Immature natural killer cell (primary cell): ENCODE measurements around the gene JARID2. TPM values are rescaled to one million over a fixed set of nuclear protein-coding genes. Genes with fewer than 3 reads are reported as not detected.

ENCODE experiments used
- DNase-seq, 3 donors: peaks; one replicate each; pipeline ENCODE4 v3.0.0; 2022; ENCODE audit warnings: mixed read lengths in 1 of 3
- H3K27ac Mint-ChIP-seq, 6 donors: one replicate each; pipeline ENCODE4 v1.8.0; 2020; ENCODE audit warnings: mixed read lengths in 6 of 6, mild to moderate bottlenecking in 5 of 6, inconsistent platforms in 4 of 6, moderate library complexity in 3 of 6
- H3K27me3 Mint-ChIP-seq, 3 donors: one replicate each; pipeline ENCODE4 v1.8.0; 2020 to 2021; ENCODE audit warnings: low read depth in 3 of 3, mild to moderate bottlenecking in 3 of 3, mixed read lengths in 3 of 3, moderate library complexity in 3 of 3, inconsistent platforms in 1 of 3
- H3K36me3 Mint-ChIP-seq, 3 donors: one replicate each; pipeline ENCODE4 v1.8.0; 2020; ENCODE audit warnings: mixed read lengths in 3 of 3, inconsistent platforms in 2 of 3, mild to moderate bottlenecking in 2 of 3
- H3K4me1 Mint-ChIP-seq, 2 donors: one replicate each; pipeline ENCODE4 v1.8.0; 2020; ENCODE audit warnings: inconsistent platforms in 2 of 2, mild to moderate bottlenecking in 2 of 2, mixed read lengths in 2 of 2, moderate library complexity in 1 of 2
- H3K4me3 Mint-ChIP-seq, 5 donors: one replicate each; pipeline ENCODE4 v1.8.0; 2020; ENCODE audit warnings: mild to moderate bottlenecking in 5 of 5, mixed read lengths in 5 of 5, inconsistent platforms in 3 of 5, moderate library complexity in 3 of 5
- H3K9me3 Mint-ChIP-seq, 6 donors: one replicate each; pipeline ENCODE4 v1.8.0; 2020; ENCODE audit warnings: mild to moderate bottlenecking in 6 of 6, mixed read lengths in 6 of 6, inconsistent platforms in 4 of 6, moderate library complexity in 3 of 6
- polyA plus RNA-seq, 3 donors: library from polyadenylated mRNA; unstranded; fragments of 300-500 nt; fragmentation: Illumina TruSeq; gene quantifications; one replicate each; pipeline ENCODE4 v1.2.3, GENCODE V29; 2021

JARID2 gene
- polyA plus RNA-seq, 3 donors from 2014 or later: 4.3 to 26.1 (median 7.8) TPM

DNA sequence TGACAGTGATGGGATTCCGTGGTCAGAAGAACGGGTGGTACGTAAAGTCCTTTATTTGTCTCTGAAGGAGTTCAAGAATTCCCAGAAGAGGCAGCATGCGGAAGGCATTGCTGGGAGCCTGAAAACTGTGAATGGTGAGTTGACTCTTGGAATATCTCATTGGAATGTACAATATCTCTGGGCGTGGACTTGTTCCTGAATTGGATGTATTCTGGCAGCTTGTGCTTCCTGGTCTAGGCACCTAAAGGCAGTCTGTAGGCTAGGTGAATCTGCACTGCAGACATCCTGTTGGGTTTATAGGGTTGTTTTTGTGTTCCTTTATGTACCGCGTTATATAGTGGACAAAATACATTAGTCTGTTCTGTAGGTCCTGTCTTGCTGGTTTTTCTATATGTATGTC, 128.2 kb downstream of the JARID2 start:
- Mint-ChIP-seq H3K4me1 (peaks cover 47 to 50% of the 10 kb centered on the region in 2 donors), H3K27ac (no peak overlapping the region), H3K9me3 (no peaks in the 10 kb centered on the region), H3K4me3 (no peak overlapping the region), H3K27me3 (peaks cover 0 to 1% (median 0%) of the 10 kb centered on the region in 3 donors), H3K36me3 (peaks cover 0 to 5% (median 5%) of the 10 kb centered on the region in 3 donors)
- no peak for DNase-seq

DNA sequence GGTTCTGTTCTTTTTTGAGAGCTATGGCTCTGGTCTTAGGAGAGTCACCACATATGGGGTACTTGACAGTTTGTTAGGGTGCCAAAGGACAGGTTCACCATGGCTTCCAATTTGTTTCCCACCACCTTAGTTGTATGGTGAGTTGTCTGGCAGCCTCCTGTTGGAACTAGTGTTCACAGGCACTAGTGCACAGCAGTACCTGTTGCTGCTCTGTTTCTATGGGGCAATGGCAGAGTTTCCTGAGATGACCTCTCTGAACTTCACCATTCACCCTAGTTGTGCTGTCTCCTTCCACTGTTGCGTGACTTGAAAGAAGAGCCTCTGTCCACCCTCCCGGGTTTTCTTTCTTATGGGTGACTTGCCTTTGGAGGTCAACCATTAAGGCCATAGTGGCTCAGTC, 129.1 kb downstream of the JARID2 start:
- H3K27me3 Mint-ChIP-seq: peaks cover 0 to 1% (median 0%) of the 10 kb centered on the region in 3 donors
- H3K4me1 Mint-ChIP-seq: peaks cover 46 to 50% of the 10 kb centered on the region in 2 donors
- peak overlapping the region in 1 of 6 donors; percentile 24 for H3K27ac Mint-ChIP-seq

DNA sequence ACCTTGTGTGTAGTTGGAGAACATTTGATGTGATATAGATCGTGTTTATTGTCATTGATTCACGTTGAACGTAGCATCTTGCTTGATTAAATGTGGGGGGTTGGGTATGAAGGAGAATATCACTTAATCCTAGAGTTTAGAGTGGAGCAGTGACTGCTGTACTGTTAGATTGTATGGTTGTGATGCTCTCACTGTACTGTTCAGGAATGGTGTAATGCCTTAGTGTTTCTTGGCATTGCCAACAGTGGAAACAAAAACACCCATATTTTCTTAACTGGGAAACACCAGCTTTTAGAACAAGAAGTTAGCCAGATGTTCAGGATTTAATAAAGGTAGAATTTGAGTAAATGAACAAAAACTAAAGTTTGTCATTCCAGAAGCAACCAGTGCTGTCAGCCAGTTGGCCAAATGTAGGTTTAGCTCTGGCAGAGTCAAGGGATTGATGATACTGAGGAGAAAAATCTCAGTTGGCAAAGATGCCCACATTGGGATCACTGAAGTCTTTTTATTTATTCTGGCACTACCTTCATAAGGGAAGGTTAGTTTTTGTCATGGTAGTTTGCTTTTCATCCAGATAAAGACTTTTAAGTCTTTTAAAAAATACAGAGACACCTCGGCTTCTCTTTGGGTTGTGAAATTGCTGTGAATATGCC, 129.9 kb downstream of the JARID2 start:
- peaks cover 45 to 50% of the 10 kb centered on the region in 2 donors for H3K4me1 Mint-ChIP-seq
- peaks cover 0 to 1% (median 0%) of the 10 kb centered on the region in 3 donors for H3K27me3 Mint-ChIP-seq
- H3K27ac Mint-ChIP-seq: peak overlapping the region in 2 of 6 donors; percentile 19 to 56
- no peak overlapping the region for H3K4me3 Mint-ChIP-seq
- no peaks in the 10 kb centered on the region for H3K9me3 Mint-ChIP-seq
- H3K36me3 Mint-ChIP-seq: peaks cover 0 to 5% (median 5%) of the 10 kb centered on the region in 3 donors
- no peak for DNase-seq

More for the DNA sequence above, 129.1 kb downstream of the JARID2 start:
- no peak for DNase-seq
- Mint-ChIP-seq H3K4me3 (no peak overlapping the region), H3K9me3 (no peaks in the 10 kb centered on the region), H3K36me3 (peaks cover 0 to 5% (median 5%) of the 10 kb centered on the region in 3 donors)

- H3K27me3 Mint-ChIP-seq: peaks cover 0 to 1% (median 0%) of the 10 kb centered on the region in 3 donors
- peaks cover 0 to 5% (median 5%) of the 10 kb centered on the region in 3 donors for H3K36me3 Mint-ChIP-seq
- peaks cover 44 to 50% of the 10 kb centered on the region in 2 donors for H3K4me1 Mint-ChIP-seq
- DNase-seq: no peak
- H3K27ac Mint-ChIP-seq: peak overlapping the region in 2 of 6 donors; percentile 31 to 59
- no peaks in the 10 kb centered on the region for H3K9me3 Mint-ChIP-seq
- H3K4me3 Mint-ChIP-seq: no peak overlapping the region
Measured at GRCh38 chr6:15376900-15377487, 131.1 kb downstream of the JARID2 start.

DNA sequence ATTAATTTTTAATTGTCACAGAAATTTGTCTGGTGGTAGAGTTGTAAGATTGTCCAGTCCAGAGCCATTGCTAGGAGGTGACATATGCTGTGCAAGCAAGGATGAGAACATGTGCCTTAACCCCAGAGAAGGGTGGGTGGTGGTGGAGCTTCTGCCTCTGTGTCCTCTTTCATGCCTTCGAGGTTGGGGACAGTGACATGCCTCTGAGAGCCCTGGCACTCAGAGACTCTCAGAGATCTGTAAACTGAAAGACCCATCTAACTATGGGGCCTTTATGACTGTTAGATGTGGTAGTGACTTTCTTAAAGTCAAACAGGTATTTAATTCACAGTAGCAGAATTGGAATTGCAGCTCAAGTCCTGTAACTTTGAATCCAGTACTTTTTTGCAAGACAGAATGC, 132.4 kb downstream of the JARID2 start:
- H3K4me3 Mint-ChIP-seq: no peak overlapping the region
- H3K36me3 Mint-ChIP-seq: peaks cover 0 to 5% (median 5%) of the 10 kb centered on the region in 3 donors
- peaks cover 53 to 61% of the 10 kb centered on the region in 2 donors for H3K4me1 Mint-ChIP-seq
- H3K9me3 Mint-ChIP-seq: no peaks in the 10 kb centered on the region
- peaks cover 0 to 1% (median 0%) of the 10 kb centered on the region in 3 donors for H3K27me3 Mint-ChIP-seq
- DNase-seq: no peak
- no peak overlapping the region for H3K27ac Mint-ChIP-seq

DNA sequence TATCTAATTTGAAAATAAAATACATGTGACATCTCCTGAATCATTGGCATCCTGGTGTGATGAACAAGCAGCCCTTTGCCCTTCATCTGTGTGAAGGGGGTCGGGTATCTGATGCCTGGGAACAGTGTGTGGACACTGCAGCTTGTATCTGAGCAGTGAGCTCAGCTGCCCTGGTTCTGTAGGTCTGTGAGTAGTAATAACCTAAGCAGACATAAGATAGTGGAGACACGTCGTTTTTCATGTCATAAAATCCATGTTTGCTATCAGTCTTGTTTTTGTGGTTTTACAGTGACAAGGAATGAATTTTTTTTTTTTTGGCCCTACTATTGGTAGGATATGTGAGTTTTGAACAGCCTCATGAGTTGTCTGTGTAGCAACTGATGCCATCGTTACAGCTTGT, 133.0 kb downstream of the JARID2 start:
- no peak for DNase-seq
- peaks cover 56 to 66% of the 10 kb centered on the region in 2 donors for H3K4me1 Mint-ChIP-seq
- H3K9me3 Mint-ChIP-seq: no peaks in the 10 kb centered on the region
- H3K27ac Mint-ChIP-seq: peak overlapping the region in 1 of 6 donors; percentile 15
- H3K4me3 Mint-ChIP-seq: no peak overlapping the region
- peaks cover 0 to 3% (median 0%) of the 10 kb centered on the region in 3 donors for H3K27me3 Mint-ChIP-seq
- peaks cover 0 to 5% (median 5%) of the 10 kb centered on the region in 3 donors for H3K36me3 Mint-ChIP-seq

- Mint-ChIP-seq H3K4me3 (peak overlapping the region in 2 of 5 donors; percentile 2 to 12), H3K36me3 (peaks cover 0 to 5% (median 5%) of the 10 kb centered on the region in 3 donors), H3K9me3 (no peaks in the 10 kb centered on the region), H3K27ac (peak overlapping the region in 1 of 6 donors; percentile 45), H3K4me1 (peaks cover 66 to 79% of the 10 kb centered on the region in 2 donors), H3K27me3 (peaks cover 0 to 5% (median 0%) of the 10 kb centered on the region in 3 donors)
- DNase-seq: no peak
Measured at GRCh38 chr6:15380351-15380750, 134.5 kb downstream of the JARID2 start.

- Mint-ChIP-seq H3K27ac (peak overlapping the region in 3 of 6 donors; percentile 71 to 78 (median 74)), H3K4me1 (peaks cover 73 to 91% of the 10 kb centered on the region in 2 donors), H3K36me3 (peaks cover 0 to 2% (median 2%) of the 10 kb centered on the region in 3 donors), H3K27me3 (peaks cover 0 to 6% (median 0%) of the 10 kb centered on the region in 3 donors), H3K4me3 (no peak overlapping the region), H3K9me3 (no peaks in the 10 kb centered on the region)
- no peak for DNase-seq
Measured at GRCh38 chr6:15382089-15382488, 136.2 kb downstream of the JARID2 start.

- peaks cover 77 to 94% of the 10 kb centered on the region in 2 donors for H3K4me1 Mint-ChIP-seq
- H3K27ac Mint-ChIP-seq: no peak overlapping the region
- no peaks in the 10 kb centered on the region for H3K36me3 Mint-ChIP-seq
- H3K9me3 Mint-ChIP-seq: no peaks in the 10 kb centered on the region
- peaks cover 0 to 5% (median 0%) of the 10 kb centered on the region in 3 donors for H3K27me3 Mint-ChIP-seq
- H3K4me3 Mint-ChIP-seq: no peak overlapping the region
- DNase-seq: no peak
Measured at GRCh38 chr6:15382712-15383111, 136.8 kb downstream of the JARID2 start.

GRCh38 chr6:15384901-15385300, 139.0 kb downstream of the JARID2 start:
- Mint-ChIP-seq H3K4me3 (no peak overlapping the region), H3K4me1 (peaks cover 80 to 97% of the 10 kb centered on the region in 2 donors)

DNA sequence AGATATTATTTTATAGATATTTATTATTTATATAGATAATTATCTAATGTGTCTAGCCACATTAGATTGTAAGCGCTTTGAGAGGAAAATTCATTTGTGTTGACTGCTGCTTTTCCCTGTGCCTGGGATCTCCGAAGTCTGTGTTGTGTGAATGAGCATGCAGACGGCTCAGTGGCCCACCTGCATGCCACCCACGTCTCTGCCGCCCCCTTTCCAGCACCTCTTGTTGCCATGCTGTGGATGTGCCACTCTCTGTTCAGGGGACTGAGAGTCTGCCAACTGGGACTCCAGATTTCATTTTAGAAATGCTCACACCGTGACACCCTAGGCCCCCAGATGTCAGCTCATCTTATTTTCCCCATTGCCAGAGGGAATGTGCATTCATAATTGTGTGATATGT, 139.7 kb downstream of the JARID2 start:
- Mint-ChIP-seq H3K27ac (peak overlapping the region in 1 of 6 donors; percentile 70), H3K36me3 (no peaks in the 10 kb centered on the region), H3K27me3 (peaks cover 0 to 5% (median 0%) of the 10 kb centered on the region in 3 donors), H3K9me3 (no peaks in the 10 kb centered on the region), H3K4me1 (peaks cover 82 to 97% of the 10 kb centered on the region in 2 donors), H3K4me3 (no peak overlapping the region)
- no peak for DNase-seq

More at GRCh38 chr6:15384901-15385300, 139.0 kb downstream of the JARID2 start:
- Mint-ChIP-seq H3K9me3 (no peaks in the 10 kb centered on the region), H3K36me3 (no peaks in the 10 kb centered on the region), H3K27me3 (peaks cover 0 to 5% (median 0%) of the 10 kb centered on the region in 3 donors), H3K27ac (peak overlapping the region in 5 of 6 donors; percentile 35 to 80 (median 65))
- DNase-seq: no peak

GRCh38 chr6:15386110-15386755, 140.4 kb downstream of the JARID2 start:
- Mint-ChIP-seq H3K27ac (peak overlapping the region in 5 of 6 donors; percentile 7 to 67 (median 22)), H3K9me3 (no peaks in the 10 kb centered on the region), H3K4me1 (peaks cover 87 to 97% of the 10 kb centered on the region in 2 donors), H3K36me3 (no peaks in the 10 kb centered on the region), H3K27me3 (peaks cover 0 to 5% (median 0%) of the 10 kb centered on the region in 3 donors), H3K4me3 (peak overlapping the region in 4 of 5 donors; percentile 3 to 46 (median 20))
- no peak for DNase-seq

GRCh38 chr6:15386756-15387112, 140.9 kb downstream of the JARID2 start:
- Mint-ChIP-seq H3K4me3 (peak overlapping the region in 4 of 5 donors; percentile 3 to 46 (median 20)), H3K9me3 (no peaks in the 10 kb centered on the region), H3K27me3 (peaks cover 0 to 5% (median under 1%) of the 10 kb centered on the region in 3 donors), H3K4me1 (peaks cover 87 to 97% of the 10 kb centered on the region in 2 donors), H3K36me3 (no peaks in the 10 kb centered on the region), H3K27ac (peak overlapping the region in 3 of 6 donors; percentile 31 to 67 (median 58))
- no peak for DNase-seq
